ENCODE results near the gene DIAPH1.
A peak's percentile ranks its signal among the peaks of the same experiment; 100 is the strongest.

Gene DIAPH1

GRCh38 chr5:141657937-141658545 is 39.2 kb upstream of the DIAPH1 start:
- peaks cover 18% of the 10 kb centered on the region for H3K36me3 ChIP-seq
- H3K9me3 ChIP-seq = no peaks in the 10 kb centered on the region
- no peak for TF ChIP-seq CTCF (IDR thresholded peaks at IDR 0.05; ENCODE audit: low read depth, low read length)
- DNase-seq = no peak
- H3K4me3 ChIP-seq (ENCODE audit: low read depth, low read length) = no peak overlapping the region
- no peaks in the 10 kb centered on the region; the same call in 1 of the 2 replicates for H3K4me1 ChIP-seq
- no peaks in the 10 kb centered on the region for H3K27me3 ChIP-seq

- no peak for TF ChIP-seq CTCF (IDR thresholded peaks at IDR 0.05; ENCODE audit: low read depth, low read length)
- H3K4me1 ChIP-seq = no peaks in the 10 kb centered on the region; the same call in 1 of the 2 replicates
- no peaks in the 10 kb centered on the region for H3K27me3 ChIP-seq
- H3K4me3 ChIP-seq (ENCODE audit: low read depth, low read length) = no peak overlapping the region
- H3K36me3 ChIP-seq = peaks cover 18% of the 10 kb centered on the region
- H3K9me3 ChIP-seq = no peaks in the 10 kb centered on the region
- no peak for DNase-seq
These were observed 38.6 kb upstream of the DIAPH1 start for GRCh38 chr5:141657404-141657803.

- H3K36me3 ChIP-seq = peaks cover 18% of the 10 kb centered on the region
- no peak for DNase-seq
- no peaks in the 10 kb centered on the region for H3K27me3 ChIP-seq
- H3K9me3 ChIP-seq = no peaks in the 10 kb centered on the region
- H3K4me1 ChIP-seq = no peaks in the 10 kb centered on the region; the same call in none of the 2 replicates
- TF ChIP-seq CTCF (IDR thresholded peaks at IDR 0.05; ENCODE audit: low read depth, low read length) = no peak
- H3K4me3 ChIP-seq (ENCODE audit: low read depth, low read length) = no peak overlapping the region
These were observed 37.6 kb upstream of the DIAPH1 start for GRCh38 chr5:141656396-141656795.

- no peaks in the 10 kb centered on the region for H3K27me3 ChIP-seq
- no peaks in the 10 kb centered on the region for H3K9me3 ChIP-seq
- H3K4me3 ChIP-seq (ENCODE audit: low read depth, low read length) = no peak overlapping the region
- no peak for TF ChIP-seq CTCF (IDR thresholded peaks at IDR 0.05; ENCODE audit: low read depth, low read length)
- H3K4me1 ChIP-seq = no peaks in the 10 kb centered on the region; the same call in none of the 2 replicates
- peaks cover 18% of the 10 kb centered on the region for H3K36me3 ChIP-seq
- no peak for DNase-seq
These were observed 36.2 kb upstream of the DIAPH1 start for GRCh38 chr5:141655020-141655419.

GRCh38 chr5:141654298-141654697 is 35.5 kb upstream of the DIAPH1 start:
- Histone ChIP-seq H3K9me3 (no peaks in the 10 kb centered on the region), H3K27me3 (no peaks in the 10 kb centered on the region), H3K4me1 (no peaks in the 10 kb centered on the region; the same call in 1 of the 2 replicates), H3K4me3 (ENCODE audit: low read depth, low read length) (no peak overlapping the region), H3K36me3 (peaks cover 18% of the 10 kb centered on the region)
- TF ChIP-seq CTCF (IDR thresholded peaks at IDR 0.05; ENCODE audit: low read depth, low read length) = no peak
- DNase-seq = no peak

- no peaks in the 10 kb centered on the region; the same call in 1 of the 2 replicates for H3K4me1 ChIP-seq
- no peak for TF ChIP-seq CTCF (IDR thresholded peaks at IDR 0.05; ENCODE audit: low read depth, low read length)
- H3K4me3 ChIP-seq (ENCODE audit: low read depth, low read length) = peak overlapping the region; percentile 65
- H3K9me3 ChIP-seq = no peaks in the 10 kb centered on the region
- DNase-seq = no peak
- no peaks in the 10 kb centered on the region for H3K27me3 ChIP-seq
- peaks cover 12% of the 10 kb centered on the region for H3K36me3 ChIP-seq
These were observed 32.9 kb upstream of the DIAPH1 start for GRCh38 chr5:141651728-141652105.

Data from BE2C (cell line).